A549 (cell line): ENCODE data around the gene CNKSR3. TPM values are rescaled to one million over a fixed set of nuclear protein-coding genes. Genes with fewer than 3 reads are reported as not detected.

ENCODE experiments used
- ATAC-seq, 2 experiments: fragments of 200-7000 bp in 1 of 2; fragments of >200 bp in 1 of 2; cut with Nextera tagmentation in 1 of 2; cut with Tn5 transposase in 1 of 2; 3 replicates each; pipeline versions ENCODE4 v1.8.0 to v1.9.1; 2018 to 2020; ENCODE audit warnings: mild to moderate bottlenecking in 1 of 2, moderate library complexity in 1 of 2
- CTCF ChIA-PET: fragments of 300-600 bp; sonication (Branson Sonifier 250); formaldehyde crosslinking; extraction: SDS; loops from one replicate; lab custom pipeline; 2021; ENCODE audit warnings: antibody characterized with exemption, inconsistent platforms; lab: Yijun Ruan, JAX
- POLR2A ChIA-PET: fragments of 350-600 bp; formaldehyde crosslinking; extraction: SDS; loops from one replicate; lab custom pipeline; 2021; ENCODE audit warnings: antibody characterized with exemption, inconsistent platforms; lab: Yijun Ruan, JAX
- DNase-seq, 2 experiments: peaks; one replicate each; pipeline versions ENCODE4 v3.0.0 to v3.0.0-alpha.2; 2011 to 2016; ENCODE audit warnings: low read depth in 1 of 2, low spot score in 1 of 2
- FAIRE-seq: peaks from 2 replicates; lab custom pipeline; 2011; peaks lifted over from hg19 to GRCh38; lab: Jason Lieb, UNC
- H3K27ac ChIP-seq, 2 experiments: fragments of >200 bp; sonication (Bioruptor Twin); formaldehyde crosslinking; 3 replicates each; pipeline ENCODE4 v1.5.1; 2016 to 2017
- H3K4me1 ChIP-seq: fragments of >200 bp; sonication (Bioruptor Twin); formaldehyde crosslinking; 3 replicates; pipeline ENCODE4 v1.6.1; 2016
- H3K4me2 ChIP-seq: fragments of >200 bp; sonication (Bioruptor Twin); formaldehyde crosslinking; 3 replicates; pipeline ENCODE4 v1.6.1; 2016
- H3K4me3 ChIP-seq: fragments of >200 bp; sonication (Bioruptor Twin); formaldehyde crosslinking; 3 replicates; pipeline ENCODE4 v1.5.1; 2016
- H3K9me3 ChIP-seq: fragments of >200 bp; sonication (Bioruptor Twin); formaldehyde crosslinking; 3 replicates; pipeline ENCODE4 v1.6.1; 2016
- CBX2 ChIP-seq: fragments of 200-600 bp; sonication (generic); IDR thresholded peaks from 2 replicates; pipeline ENCODE4 v1.6.1; 2016; ENCODE audit warnings: low read depth, mild to moderate bottlenecking, borderline replicate concordance
- CEBPB ChIP-seq, 2 experiments: fragments of >200 bp in 1 of 2; sonication (Bioruptor Twin) in 1 of 2; formaldehyde crosslinking in 1 of 2; IDR thresholded peaks; 2 replicates each; pipeline ENCODE4 v1.6.1; 2012 to 2016
- CHD2 ChIP-seq: fragments of 150-350 bp; IDR thresholded peaks from 2 replicates; pipeline ENCODE4 v1.6.1; 2014; ENCODE audit warnings: low read length; ENCODE audit not compliant: partially characterized antibody
- CHD4 ChIP-seq: fragments of 200-600 bp; sonication (generic); IDR thresholded peaks from 2 replicates; pipeline ENCODE4 v1.6.1; 2016; ENCODE audit warnings: antibody characterized with exemption, mild to moderate bottlenecking, borderline replicate concordance
- FOSL2 ChIP-seq, 2 experiments: fragments of 450-650 bp in 1 of 2; fragments of >200 bp in 1 of 2; sonication (Bioruptor Twin) in 1 of 2; formaldehyde crosslinking; IDR thresholded peaks; 2 replicates each; pipeline versions ENCODE4 v1.5.0 to v1.6.1; 2016 to 2020; ENCODE audit warnings: mild to moderate bottlenecking in 1 of 2, moderate library complexity in 1 of 2
- GATA3 ChIP-seq: IDR thresholded peaks from 2 replicates; pipeline ENCODE4 v1.6.1; 2012; ENCODE audit warnings: borderline replicate concordance
- HDAC2 ChIP-seq: fragments of 200-600 bp; sonication (generic); IDR thresholded peaks from 2 replicates; pipeline ENCODE4 v1.6.1; 2016
- HEYL ChIP-seq: fragments of 250-450 bp; sonication (Bioruptor Pico); IDR thresholded peaks from 2 replicates; pipeline ENCODE4 v1.8.0; 2021; ENCODE audit warnings: mild to moderate bottlenecking, moderate library complexity
- HOXB13 ChIP-seq: fragments of 250-450 bp; sonication (Bioruptor Pico); IDR thresholded peaks from 2 replicates; pipeline ENCODE4 v1.5.0; 2020; ENCODE audit warnings: low read depth, mild to moderate bottlenecking, moderate library complexity
- JUN ChIP-seq, 2 experiments: fragments of >200 bp; sonication (Bioruptor Twin); formaldehyde crosslinking; IDR thresholded peaks; 2 replicates in 1 of 2; 3 replicates in 1 of 2; pipeline ENCODE4 v1.6.1; 2016 to 2017
- KDM1A ChIP-seq: fragments of 200-600 bp; sonication (generic); IDR thresholded peaks from 2 replicates; pipeline ENCODE4 v1.6.1; 2016; ENCODE audit warnings: low read depth, mild to moderate bottlenecking
- MAFK ChIP-seq: fragments of 450-650 bp; IDR thresholded peaks from 2 replicates; pipeline ENCODE4 v1.6.1; 2014; ENCODE audit not compliant: partially characterized antibody
- NFE2L2 ChIP-seq: fragments of 150-350 bp; conservative IDR thresholded peaks from 2 replicates; pipeline ENCODE4 v1.6.1; 2014; ENCODE audit warnings: low read length
- PHF8 ChIP-seq: fragments of 200-600 bp; sonication (generic); IDR thresholded peaks from 2 replicates; pipeline ENCODE4 v1.6.1; 2016; ENCODE audit warnings: low read depth, mild to moderate bottlenecking, antibody characterized with exemption, moderate library complexity, borderline replicate concordance
- RNF2 ChIP-seq: fragments of 200-600 bp; sonication (generic); IDR thresholded peaks from 2 replicates; pipeline ENCODE4 v1.6.1; 2016; ENCODE audit warnings: low read depth, mild to moderate bottlenecking, antibody characterized with exemption, moderate library complexity, borderline replicate concordance
- TP53 ChIP-seq: fragments of 250-450 bp; sonication (Bioruptor Pico); IDR thresholded peaks from 2 replicates; pipeline ENCODE4 v1.5.0; 2021; ENCODE audit warnings: mild to moderate bottlenecking, moderate library complexity
- WGBS: methylation state at CpG from one replicate; pipeline ENCODE4 v1.1.6; 2017; ENCODE audit errors: missing lambda C conversion rate; 5-methylcytosine and 5-hydroxymethylcytosine counted together
- polyA plus RNA-seq, 4 experiments: library from polyadenylated mRNA; depleted of rRNA in 3 of 4; stranded (reverse); fragments of >200 nt; fragmentation: RNase III in 1 of 4; extraction: RNeasy Plus Mini Kit Qiagen cat#74134 plus additional on column Dnase treatment in 1 of 4; gene quantifications; 2 replicates in 3 of 4; 3 replicates in 1 of 4; pipeline ENCODE4 v1.2.3, GENCODE V29; 2011 to 2017
- TF ChIP-seq, protein P1 (sequence below): IDR thresholded peaks from 2 replicates; pipeline ENCODE4 v1.6.1; 2012; ENCODE audit warnings: low read depth, borderline replicate concordance
- TF ChIP-seq, protein P2 (sequence below): fragments of 200-600 bp; sonication (generic); IDR thresholded peaks from 2 replicates; pipeline ENCODE4 v1.6.1; 2016; ENCODE audit warnings: antibody characterized with exemption, mild to moderate bottlenecking, moderate library complexity

CNKSR3 gene
- polyA plus RNA-seq, 2 of the 4 experiments (the other 2 are of a cell fraction), result 2.9 to 3.5 TPM

DNA sequence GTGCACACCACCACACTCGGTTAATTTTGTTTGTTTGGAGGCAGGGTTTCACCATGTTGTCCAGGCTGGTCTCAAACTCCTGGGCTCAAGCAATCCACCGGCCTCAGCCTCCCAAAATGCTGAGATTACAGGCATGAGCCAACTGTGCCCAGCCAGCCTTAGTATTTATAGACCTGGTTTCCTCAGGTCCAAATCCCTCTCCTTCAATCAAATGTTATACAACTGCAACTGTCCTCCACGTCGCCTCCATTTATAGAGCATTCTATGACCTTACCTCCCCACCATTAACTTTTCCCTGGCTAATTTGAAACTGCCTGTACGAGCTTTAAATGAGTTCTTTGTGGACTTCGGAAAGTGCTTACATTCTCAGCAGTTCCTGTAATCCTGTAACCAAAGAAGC lies 114.6 kb downstream of the CNKSR3 start:
- POLR2A ChIA-PET, result no interaction called here
- ATAC-seq, result no peak
- Histone ChIP-seq H3K9me3 (no peaks in the 10 kb centered on the region), H3K4me2 (no peak overlapping the region), H3K4me3 (no peak overlapping the region), H3K27ac (no peak overlapping the region), H3K4me1 (0 out of 3 replicates have a peak, but pooled peaks cover 5% of the 10 kb centered on the region)
- CTCF ChIA-PET, result no interaction called here
- FAIRE-seq, result no peak
- TF ChIP-seq GATA3 (no peak), MAFK (no peak), FOSL2 (IDR thresholded peaks at IDR 0.05) (no peak), FOSL2 (CRISPR knock-in tag; IDR thresholded peaks at IDR 0.05) (no peak), CHD4 (no peak), CBX2 (no peak), HEYL (CRISPR knock-in tag) (no peak), PHF8 (no peak), NFE2L2 (no peak), RNF2 (no peak), HDAC2 (no peak), KDM1A (no peak)
- TF ChIP-seq, protein P1, sequence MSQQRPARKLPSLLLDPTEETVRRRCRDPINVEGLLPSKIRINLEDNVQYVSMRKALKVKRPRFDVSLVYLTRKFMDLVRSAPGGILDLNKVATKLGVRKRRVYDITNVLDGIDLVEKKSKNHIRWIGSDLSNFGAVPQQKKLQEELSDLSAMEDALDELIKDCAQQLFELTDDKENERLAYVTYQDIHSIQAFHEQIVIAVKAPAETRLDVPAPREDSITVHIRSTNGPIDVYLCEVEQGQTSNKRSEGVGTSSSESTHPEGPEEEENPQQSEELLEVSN, result no peak
- WGBS, result 96% methylated on average over 6 of the region's 6 CpGs
- no peak for DNase-seq

DNA sequence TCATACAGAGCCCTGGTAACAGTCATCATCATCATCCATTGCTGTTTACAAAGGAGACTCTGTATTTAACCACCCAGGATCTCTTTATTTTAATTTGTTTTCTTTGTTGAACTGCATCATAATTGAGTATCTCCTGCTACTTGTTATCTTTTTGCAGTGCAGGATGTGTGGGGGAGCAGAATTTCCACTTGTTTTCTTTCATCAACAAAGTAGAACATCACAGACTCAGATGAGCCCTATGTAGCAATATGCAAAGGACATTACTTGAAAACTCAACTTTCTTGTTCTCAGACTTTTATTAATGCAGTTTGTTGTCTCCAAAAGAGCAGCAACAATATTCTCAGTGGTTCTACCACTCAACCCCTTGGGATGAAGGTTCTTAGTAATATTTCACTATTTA lies 115.2 kb downstream of the CNKSR3 start:
- ATAC-seq (no peak), FAIRE-seq (no peak)
- Histone ChIP-seq H3K27ac (no peak overlapping the region), H3K4me1 (0 out of 3 replicates have a peak, but pooled peaks cover 5% of the 10 kb centered on the region), H3K4me3 (no peak overlapping the region)
- POLR2A ChIA-PET, result no interaction called here
- no peak for TF ChIP-seq CHD2
- TF ChIP-seq, all 56 proteins: peak for 0
- no peak for DNase-seq
- CTCF ChIA-PET, result interaction anchor here (1.2 kb wide), 1 partner anchor 13 kb away, joined by 3 read pairs; no protein-coding TSS in a partner anchor
- no peak overlapping the region for H3K4me2 ChIP-seq
- H3K9me3 ChIP-seq, result no peaks in the 10 kb centered on the region

DNA sequence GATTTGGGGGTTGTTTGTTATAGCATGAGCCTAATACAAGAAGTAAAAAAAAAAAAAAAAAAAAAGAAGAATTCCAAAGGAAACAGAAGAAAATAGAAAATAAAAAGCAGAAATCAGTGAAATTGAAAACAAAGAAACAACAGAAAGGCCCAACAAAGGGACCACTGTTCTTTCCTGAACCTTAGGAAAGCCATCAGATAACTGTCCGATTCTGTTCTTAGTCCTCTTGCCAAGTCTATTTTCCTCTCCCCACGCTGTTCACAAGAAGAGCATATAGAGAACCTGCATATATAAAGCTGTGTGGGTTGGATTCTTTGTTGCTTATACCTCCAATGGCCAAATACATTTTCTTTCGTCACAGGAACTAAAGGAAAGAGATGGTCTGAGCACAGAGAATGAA lies 115.9 kb downstream of the CNKSR3 start:
- CTCF ChIA-PET, result interaction anchor here (1.2 kb wide), 1 partner anchor 14 kb away, joined by 3 read pairs; no protein-coding TSS in a partner anchor

DNA sequence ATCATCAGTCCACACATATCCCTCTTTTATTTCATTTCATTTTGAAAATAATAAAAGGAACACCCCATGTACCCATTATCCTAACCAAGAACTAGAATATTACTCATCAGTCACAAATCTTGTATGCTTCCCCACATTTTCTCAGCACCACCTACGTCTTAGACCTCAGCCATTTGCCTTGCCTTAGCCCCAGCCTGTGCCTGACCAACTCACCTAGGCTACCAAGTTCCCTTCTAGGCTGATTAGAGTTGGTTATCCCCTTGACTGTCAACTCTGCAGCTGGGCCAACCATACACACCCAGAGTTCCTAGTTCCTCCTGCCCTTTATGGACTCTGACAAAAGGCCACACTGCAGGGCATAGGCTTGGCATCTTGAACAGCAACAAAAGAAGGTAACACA lies 120.5 kb downstream of the CNKSR3 start:
- WGBS, result 100% methylated on average over 1 of the region's 1 CpG
- ATAC-seq (no peak), DNase-seq (no peak), FAIRE-seq (no peak)
- ChIA-PET CTCF (interaction anchor here (1.3 kb wide), 1 partner anchor 8 kb away, joined by 6 read pairs; no protein-coding TSS in a partner anchor), POLR2A (no interaction called here)
- TF ChIP-seq JUN (IDR thresholded peaks at IDR 0.05) (no peak), CEBPB (IDR thresholded peaks at IDR 0.05) (no peak), HDAC2 (no peak), HOXB13 (CRISPR knock-in tag) (no peak)
- TF ChIP-seq, protein P2, sequence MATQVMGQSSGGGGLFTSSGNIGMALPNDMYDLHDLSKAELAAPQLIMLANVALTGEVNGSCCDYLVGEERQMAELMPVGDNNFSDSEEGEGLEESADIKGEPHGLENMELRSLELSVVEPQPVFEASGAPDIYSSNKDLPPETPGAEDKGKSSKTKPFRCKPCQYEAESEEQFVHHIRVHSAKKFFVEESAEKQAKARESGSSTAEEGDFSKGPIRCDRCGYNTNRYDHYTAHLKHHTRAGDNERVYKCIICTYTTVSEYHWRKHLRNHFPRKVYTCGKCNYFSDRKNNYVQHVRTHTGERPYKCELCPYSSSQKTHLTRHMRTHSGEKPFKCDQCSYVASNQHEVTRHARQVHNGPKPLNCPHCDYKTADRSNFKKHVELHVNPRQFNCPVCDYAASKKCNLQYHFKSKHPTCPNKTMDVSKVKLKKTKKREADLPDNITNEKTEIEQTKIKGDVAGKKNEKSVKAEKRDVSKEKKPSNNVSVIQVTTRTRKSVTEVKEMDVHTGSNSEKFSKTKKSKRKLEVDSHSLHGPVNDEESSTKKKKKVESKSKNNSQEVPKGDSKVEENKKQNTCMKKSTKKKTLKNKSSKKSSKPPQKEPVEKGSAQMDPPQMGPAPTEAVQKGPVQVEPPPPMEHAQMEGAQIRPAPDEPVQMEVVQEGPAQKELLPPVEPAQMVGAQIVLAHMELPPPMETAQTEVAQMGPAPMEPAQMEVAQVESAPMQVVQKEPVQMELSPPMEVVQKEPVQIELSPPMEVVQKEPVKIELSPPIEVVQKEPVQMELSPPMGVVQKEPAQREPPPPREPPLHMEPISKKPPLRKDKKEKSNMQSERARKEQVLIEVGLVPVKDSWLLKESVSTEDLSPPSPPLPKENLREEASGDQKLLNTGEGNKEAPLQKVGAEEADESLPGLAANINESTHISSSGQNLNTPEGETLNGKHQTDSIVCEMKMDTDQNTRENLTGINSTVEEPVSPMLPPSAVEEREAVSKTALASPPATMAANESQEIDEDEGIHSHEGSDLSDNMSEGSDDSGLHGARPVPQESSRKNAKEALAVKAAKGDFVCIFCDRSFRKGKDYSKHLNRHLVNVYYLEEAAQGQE, result no peak
- no peak overlapping the region for H3K27ac ChIP-seq
- H3K9me3 ChIP-seq, result peaks cover 7% of the 10 kb centered on the region; the same call in 2 of the 3 replicates
- H3K4me1 ChIP-seq, result peaks cover 22% of the 10 kb centered on the region
- H3K4me3 ChIP-seq, result no peak overlapping the region
- no peak overlapping the region for H3K4me2 ChIP-seq

More for the DNA sequence above, 115.9 kb downstream of the CNKSR3 start:
- no peak for ATAC-seq
- no peaks in the 10 kb centered on the region; the same call in 2 of the 3 replicates for H3K9me3 ChIP-seq
- no peak overlapping the region for H3K4me2 ChIP-seq
- H3K27ac ChIP-seq, result no peak overlapping the region
- H3K4me1 ChIP-seq, result 0 out of 3 replicates have a peak, but pooled peaks cover 5% of the 10 kb centered on the region
- POLR2A ChIA-PET, result no interaction called here
- no peak for FAIRE-seq
- DNase-seq, result no peak
- TF ChIP-seq TP53 (CRISPR knock-in tag) (no peak), HDAC2 (no peak)
- WGBS, result 87% methylated on average over 3 of the region's 3 CpGs
- H3K4me3 ChIP-seq, result no peak overlapping the region
